B cell (primary cell): ENCODE measurements around the gene RASGEF1C.

Experiments used
- CTCF ChIP-seq: fragments of 200-600 bp; IDR thresholded peaks from one replicate; pipeline ENCODE4 v1.8.0; 2022; ENCODE audit warnings: antibody characterized with exemption, mild to moderate bottlenecking
- EZH2 ChIP-seq: IDR thresholded peaks from 2 replicates; pipeline ENCODE4 v1.6.1; 2012; ENCODE audit warnings: borderline replicate concordance, low read depth, mild to moderate bottlenecking, moderate library complexity, low read length; ENCODE audit not compliant: insufficient read depth, poor library complexity, severe bottlenecking

- TF ChIP-seq CTCF (no peak), EZH2 (no peak)
These were observed 53.6 kb downstream of the RASGEF1C start for GRCh38 chr5:180155365-180155926.
